ENCODE data around the gene KHDRBS2. TPM values are rescaled to one million over a fixed set of nuclear protein-coding genes. Genes with fewer than 3 reads are reported as not detected.

The KHDRBS2 gene
- total RNA-seq, 1 donor from 2014 or later: 6.9 TPM

DNA sequence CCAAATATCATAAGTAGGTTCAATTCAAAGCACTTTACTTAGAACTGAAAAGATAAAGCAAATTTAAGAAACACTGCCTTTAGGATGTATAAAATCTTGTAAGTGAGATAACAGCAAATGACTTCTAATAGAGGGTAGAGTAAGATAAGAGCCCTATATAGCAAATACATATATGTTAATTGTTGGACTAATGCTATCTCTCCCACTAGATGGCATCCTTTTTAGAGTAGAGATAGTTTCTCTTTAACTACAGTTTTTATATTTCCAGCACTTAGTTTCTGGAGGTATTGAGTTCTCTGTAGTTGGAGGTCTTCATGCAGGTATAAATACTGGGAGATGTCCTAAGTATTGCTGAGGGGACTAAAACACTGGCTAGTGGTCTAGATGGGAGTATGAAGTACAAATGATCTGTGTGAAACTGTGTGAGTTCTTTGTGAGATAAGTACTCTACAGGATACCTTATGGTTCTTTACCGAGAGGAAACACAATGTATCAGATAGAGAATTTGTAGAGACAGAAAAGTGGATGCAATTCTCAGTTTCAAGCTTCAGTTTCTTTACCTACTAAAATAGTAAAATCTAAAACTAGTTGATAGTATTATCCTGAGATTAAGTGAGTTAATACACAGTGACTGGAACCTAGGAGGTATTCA is 399.3 kb downstream of the KHDRBS2 start:
- peak; percentile 31 for ATAC-seq (ENCODE audit: low read depth)
- POLR2A ChIA-PET: no interaction called here

DNA sequence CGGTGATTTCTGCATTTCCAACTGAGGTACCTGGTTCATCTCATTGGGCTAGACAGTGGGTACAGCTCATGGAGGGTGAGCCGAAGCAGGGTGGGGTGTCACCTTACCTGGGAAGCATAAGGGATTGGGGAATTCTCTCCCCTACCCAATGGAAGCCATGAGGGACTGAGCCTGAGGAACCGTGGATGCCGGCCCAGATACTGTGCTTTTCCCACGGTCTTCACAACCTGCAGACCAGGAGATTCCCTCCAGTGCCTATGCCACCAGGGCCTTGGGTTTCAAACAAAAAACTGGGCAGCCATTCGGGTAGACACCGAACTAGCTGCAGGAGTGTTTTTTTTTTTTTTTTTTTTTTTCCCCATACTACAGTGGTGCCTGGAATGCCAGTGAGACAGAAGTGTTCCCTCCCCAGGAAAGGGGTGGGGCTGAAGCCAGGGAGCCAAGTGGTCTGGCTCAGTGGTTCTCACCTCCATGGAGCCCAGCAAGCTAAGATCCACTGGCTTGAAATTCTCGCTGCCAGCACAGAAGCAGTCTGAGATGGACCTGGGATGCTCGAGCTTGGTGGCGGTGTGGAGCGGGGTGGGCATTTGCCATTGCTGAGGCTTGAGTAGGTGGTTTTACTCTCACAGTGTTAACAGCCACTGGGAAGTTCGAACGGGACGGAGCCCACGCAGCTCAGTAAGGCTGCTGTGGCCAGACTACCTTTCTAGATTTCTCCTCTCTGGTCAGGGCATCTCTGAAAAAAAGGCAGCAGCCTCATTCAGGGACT is 416.2 kb downstream of the KHDRBS2 start:
- TF ChIP-seq, protein P1, sequence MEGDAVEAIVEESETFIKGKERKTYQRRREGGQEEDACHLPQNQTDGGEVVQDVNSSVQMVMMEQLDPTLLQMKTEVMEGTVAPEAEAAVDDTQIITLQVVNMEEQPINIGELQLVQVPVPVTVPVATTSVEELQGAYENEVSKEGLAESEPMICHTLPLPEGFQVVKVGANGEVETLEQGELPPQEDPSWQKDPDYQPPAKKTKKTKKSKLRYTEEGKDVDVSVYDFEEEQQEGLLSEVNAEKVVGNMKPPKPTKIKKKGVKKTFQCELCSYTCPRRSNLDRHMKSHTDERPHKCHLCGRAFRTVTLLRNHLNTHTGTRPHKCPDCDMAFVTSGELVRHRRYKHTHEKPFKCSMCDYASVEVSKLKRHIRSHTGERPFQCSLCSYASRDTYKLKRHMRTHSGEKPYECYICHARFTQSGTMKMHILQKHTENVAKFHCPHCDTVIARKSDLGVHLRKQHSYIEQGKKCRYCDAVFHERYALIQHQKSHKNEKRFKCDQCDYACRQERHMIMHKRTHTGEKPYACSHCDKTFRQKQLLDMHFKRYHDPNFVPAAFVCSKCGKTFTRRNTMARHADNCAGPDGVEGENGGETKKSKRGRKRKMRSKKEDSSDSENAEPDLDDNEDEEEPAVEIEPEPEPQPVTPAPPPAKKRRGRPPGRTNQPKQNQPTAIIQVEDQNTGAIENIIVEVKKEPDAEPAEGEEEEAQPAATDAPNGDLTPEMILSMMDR (IDR thresholded peaks at IDR 0.05): no peak
- Mint-ChIP-seq H3K27ac (no peak overlapping the region), H3K27me3 (no peaks in the 10 kb centered on the region), H3K9me3 (peaks cover 16% of the 10 kb centered on the region), H3K36me3 (ENCODE audit: low read depth) (peaks cover 37% of the 10 kb centered on the region), H3K4me1 (no peaks in the 10 kb centered on the region), H3K4me3 (no peak overlapping the region)
- ATAC-seq (ENCODE audit: low read depth) (no peak), DNase-seq (no peak)
- ChIA-PET CTCF (no interaction called here), POLR2A (no interaction called here)
- intact Hi-C loops (cut with micrococcal nuclease): no loop called here

More for the DNA sequence above, 399.3 kb downstream of the KHDRBS2 start:
- DNase-seq: no peak
- intact Hi-C loops (cut with micrococcal nuclease): loop anchor here (1.0 to 5.0 kb wide), 3 partner anchors 264 to 891 kb away; no protein-coding TSS in a partner anchor
- no peaks in the 10 kb centered on the region for H3K27me3 Mint-ChIP-seq
- H3K9me3 Mint-ChIP-seq: no peaks in the 10 kb centered on the region
- CTCF ChIA-PET: interaction anchor here (2.1 to 2.8 kb wide), 2 partner anchors 262 to 398 kb away, joined by 22 read pairs; no protein-coding TSS in a partner anchor
- H3K27ac Mint-ChIP-seq: no peak overlapping the region
- H3K36me3 Mint-ChIP-seq (ENCODE audit: low read depth): peaks cover 7% of the 10 kb centered on the region
- TF ChIP-seq, protein P1 (IDR thresholded peaks at IDR 0.05): no peak
- peaks cover 2% of the 10 kb centered on the region for H3K4me1 Mint-ChIP-seq
- H3K4me3 Mint-ChIP-seq: no peak overlapping the region

DNA sequence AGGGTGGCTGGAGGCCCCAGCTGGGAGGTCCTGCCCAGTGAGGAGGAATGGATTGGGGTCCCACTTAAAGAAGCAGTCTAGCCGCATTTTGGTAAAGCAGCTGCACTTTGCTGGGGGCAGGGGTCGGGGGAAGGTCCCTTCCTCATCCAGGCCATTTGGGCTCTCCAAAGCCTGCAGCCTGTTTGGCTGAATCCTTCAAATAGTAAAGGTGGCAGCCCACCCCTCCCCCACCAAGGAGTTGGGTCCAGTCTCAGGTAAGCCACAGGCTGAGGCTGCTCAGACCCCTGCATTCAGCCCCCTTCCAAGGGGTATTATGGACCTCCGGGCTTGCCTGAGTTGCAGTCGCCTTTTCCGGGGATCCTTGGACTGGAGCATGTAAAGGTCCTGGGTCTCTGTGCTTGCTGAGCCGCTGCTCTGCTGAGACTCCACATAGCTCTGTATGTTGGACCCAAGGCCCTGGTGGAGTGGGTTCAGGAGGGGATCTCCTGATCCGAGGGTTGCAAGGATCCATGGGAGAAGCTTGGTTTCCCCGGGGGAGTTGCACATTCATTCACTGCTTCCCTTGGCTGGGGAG is 417.4 kb downstream of the KHDRBS2 start:
- Mint-ChIP-seq H3K4me1 (peaks cover 3% of the 10 kb centered on the region), H3K36me3 (ENCODE audit: low read depth) (peaks cover 41% of the 10 kb centered on the region), H3K27ac (no peak overlapping the region), H3K9me3 (peaks cover 23% of the 10 kb centered on the region), H3K27me3 (no peaks in the 10 kb centered on the region), H3K4me3 (no peak overlapping the region)
- TF ChIP-seq, protein P1 (IDR thresholded peaks at IDR 0.05): no peak
- ChIA-PET POLR2A (no interaction called here), CTCF (no interaction called here)
- ATAC-seq (ENCODE audit: low read depth): no peak
- DNase-seq: no peak
- intact Hi-C loops (cut with micrococcal nuclease): no loop called here

DNA sequence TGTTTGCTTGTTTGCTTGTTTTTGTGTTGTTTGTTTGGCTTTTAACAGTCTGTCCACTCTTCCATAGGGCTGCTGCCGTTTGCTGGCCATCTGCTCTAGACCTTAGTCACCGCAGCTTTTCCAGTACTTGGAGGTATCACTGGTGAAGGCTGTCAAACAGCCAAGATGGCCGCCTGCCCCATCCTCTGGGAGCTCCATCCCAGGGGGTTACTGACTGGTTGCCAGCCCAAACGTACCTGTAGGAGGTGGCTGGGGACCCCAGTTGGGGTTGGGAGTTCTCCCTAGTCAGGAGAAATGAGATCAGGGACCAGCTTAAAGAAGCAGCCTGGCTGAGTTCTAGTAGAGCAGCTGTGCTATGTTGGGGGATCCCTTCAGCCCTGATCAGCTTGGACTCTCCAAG is 418.4 kb downstream of the KHDRBS2 start:
- TF ChIP-seq, protein P1 (IDR thresholded peaks at IDR 0.05): no peak
- H3K36me3 Mint-ChIP-seq (ENCODE audit: low read depth): peaks cover 44% of the 10 kb centered on the region
- no peak overlapping the region for H3K27ac Mint-ChIP-seq
- H3K4me3 Mint-ChIP-seq: no peak overlapping the region
- H3K4me1 Mint-ChIP-seq: peaks cover 13% of the 10 kb centered on the region
- ATAC-seq (ENCODE audit: low read depth) (no peak), DNase-seq (no peak)
- no peaks in the 10 kb centered on the region for H3K27me3 Mint-ChIP-seq
- ChIA-PET CTCF (no interaction called here), POLR2A (no interaction called here)
- H3K9me3 Mint-ChIP-seq: peaks cover 25% of the 10 kb centered on the region
- intact Hi-C loops (cut with micrococcal nuclease): no loop called here

DNA sequence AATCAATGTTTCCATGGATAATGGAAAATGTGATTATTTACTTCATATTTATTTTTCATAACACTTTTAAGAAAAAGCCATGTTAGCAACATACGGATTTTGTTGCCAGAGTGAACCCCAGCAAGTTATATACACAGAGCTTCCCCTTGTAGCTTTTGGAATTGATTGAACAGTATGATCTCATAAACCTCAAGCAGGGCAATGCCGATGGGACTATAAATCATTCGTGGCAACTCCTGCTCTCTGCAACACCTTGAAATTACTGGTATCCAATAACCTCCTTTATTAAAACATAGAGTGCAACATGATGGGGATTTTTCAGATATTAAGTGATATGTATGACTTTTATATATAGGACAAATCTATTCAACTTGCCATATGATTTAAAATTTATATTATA is 428.5 kb downstream of the KHDRBS2 start:
- intact Hi-C loops (cut with micrococcal nuclease): no loop called here
- Mint-ChIP-seq H3K4me3 (no peak overlapping the region), H3K27ac (no peak overlapping the region), H3K4me1 (peaks cover 7% of the 10 kb centered on the region), H3K27me3 (no peaks in the 10 kb centered on the region), H3K36me3 (ENCODE audit: low read depth) (peaks cover 13% of the 10 kb centered on the region), H3K9me3 (peaks cover 36% of the 10 kb centered on the region)
- no peak for DNase-seq
- ChIA-PET POLR2A (no interaction called here), CTCF (no interaction called here)
- no peak for ATAC-seq (ENCODE audit: low read depth)
- TF ChIP-seq, protein P1 (IDR thresholded peaks at IDR 0.05): no peak
